ENCODE results near the gene DMTF1.

GRCh38 chr7:87129332-87129731 lies 22.9 kb upstream of the DMTF1 start:
- TF ChIP-seq, protein P1, sequence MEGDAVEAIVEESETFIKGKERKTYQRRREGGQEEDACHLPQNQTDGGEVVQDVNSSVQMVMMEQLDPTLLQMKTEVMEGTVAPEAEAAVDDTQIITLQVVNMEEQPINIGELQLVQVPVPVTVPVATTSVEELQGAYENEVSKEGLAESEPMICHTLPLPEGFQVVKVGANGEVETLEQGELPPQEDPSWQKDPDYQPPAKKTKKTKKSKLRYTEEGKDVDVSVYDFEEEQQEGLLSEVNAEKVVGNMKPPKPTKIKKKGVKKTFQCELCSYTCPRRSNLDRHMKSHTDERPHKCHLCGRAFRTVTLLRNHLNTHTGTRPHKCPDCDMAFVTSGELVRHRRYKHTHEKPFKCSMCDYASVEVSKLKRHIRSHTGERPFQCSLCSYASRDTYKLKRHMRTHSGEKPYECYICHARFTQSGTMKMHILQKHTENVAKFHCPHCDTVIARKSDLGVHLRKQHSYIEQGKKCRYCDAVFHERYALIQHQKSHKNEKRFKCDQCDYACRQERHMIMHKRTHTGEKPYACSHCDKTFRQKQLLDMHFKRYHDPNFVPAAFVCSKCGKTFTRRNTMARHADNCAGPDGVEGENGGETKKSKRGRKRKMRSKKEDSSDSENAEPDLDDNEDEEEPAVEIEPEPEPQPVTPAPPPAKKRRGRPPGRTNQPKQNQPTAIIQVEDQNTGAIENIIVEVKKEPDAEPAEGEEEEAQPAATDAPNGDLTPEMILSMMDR (IDR thresholded peaks at IDR 0.05; ENCODE audit: insufficient read depth, low read length, poor library complexity, severe bottlenecking), result no peak
- TF ChIP-seq EZH2phosphoT487 (conservative IDR thresholded peaks at IDR 0.05; ENCODE audit: low read length), result no peak

Data from SU-DHL-6 (cell line).